ENCODE data around the gene UBASH3B.

Gene UBASH3B

DNA sequence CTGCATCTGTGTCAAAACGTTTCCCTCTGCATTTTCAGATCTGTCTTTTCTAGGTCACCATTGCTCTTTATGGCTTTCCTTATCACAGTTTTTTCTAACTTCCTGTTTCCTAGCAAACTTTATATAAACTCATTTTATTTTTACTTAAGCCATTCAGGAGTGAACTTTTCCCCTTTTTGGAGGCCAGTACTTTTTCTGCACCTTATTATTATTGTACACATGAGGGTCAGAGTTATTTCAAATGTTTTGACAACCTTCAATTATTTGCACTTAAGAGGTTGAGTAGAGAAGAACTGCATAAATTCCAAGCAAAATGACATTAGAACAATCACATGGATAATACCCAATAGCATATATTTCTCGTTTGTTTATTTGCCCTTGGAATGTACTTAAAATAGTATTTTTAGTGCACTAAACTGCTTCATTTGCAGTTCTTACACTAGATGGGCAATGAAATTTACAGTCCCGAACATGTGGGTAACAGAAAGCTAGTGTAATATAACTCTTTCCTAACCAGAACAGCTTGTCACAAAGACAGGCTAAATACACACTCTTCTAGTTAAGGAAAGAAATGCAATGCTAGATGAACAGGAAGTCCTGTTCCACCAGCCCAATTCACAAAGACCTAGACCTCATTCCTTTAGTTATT, 79.5 kb downstream of the UBASH3B start:
- DNase-seq, result no peak

DNA sequence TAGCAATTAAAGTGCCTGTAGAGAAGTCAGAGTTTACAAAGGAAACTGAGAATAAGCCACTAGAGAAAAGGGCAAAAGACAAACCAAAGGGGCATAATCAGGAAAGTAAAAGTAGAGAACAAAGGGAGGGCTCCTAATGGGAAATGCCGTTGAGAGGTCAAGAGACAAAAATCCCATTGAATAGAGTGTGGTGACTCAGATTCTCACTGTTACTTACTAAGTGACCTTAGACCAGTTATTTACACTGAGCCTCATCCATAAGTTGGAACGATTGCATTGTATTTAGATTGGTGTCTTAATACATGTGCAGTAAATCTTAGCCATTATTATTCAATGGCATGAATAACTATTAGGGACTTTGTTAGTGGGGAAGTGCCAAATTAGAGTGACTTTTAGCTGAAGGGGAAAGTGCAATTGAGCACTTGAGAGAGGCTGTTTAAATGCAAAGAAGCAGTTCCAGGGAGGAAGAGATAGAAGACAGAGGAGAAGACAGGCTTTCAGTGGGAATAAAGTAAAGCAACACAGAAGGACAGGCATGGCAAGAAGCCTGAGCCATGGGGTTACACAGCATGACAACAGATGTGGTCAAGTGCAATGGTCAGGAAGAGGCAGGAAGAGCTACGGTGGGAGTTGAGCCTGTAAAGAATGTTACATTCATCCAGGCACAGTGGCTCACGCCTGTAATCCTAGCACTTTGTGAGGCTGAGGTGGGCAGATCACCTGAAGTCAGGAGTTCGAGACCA, 82.6 kb downstream of the UBASH3B start:
- no peak for DNase-seq

DNA sequence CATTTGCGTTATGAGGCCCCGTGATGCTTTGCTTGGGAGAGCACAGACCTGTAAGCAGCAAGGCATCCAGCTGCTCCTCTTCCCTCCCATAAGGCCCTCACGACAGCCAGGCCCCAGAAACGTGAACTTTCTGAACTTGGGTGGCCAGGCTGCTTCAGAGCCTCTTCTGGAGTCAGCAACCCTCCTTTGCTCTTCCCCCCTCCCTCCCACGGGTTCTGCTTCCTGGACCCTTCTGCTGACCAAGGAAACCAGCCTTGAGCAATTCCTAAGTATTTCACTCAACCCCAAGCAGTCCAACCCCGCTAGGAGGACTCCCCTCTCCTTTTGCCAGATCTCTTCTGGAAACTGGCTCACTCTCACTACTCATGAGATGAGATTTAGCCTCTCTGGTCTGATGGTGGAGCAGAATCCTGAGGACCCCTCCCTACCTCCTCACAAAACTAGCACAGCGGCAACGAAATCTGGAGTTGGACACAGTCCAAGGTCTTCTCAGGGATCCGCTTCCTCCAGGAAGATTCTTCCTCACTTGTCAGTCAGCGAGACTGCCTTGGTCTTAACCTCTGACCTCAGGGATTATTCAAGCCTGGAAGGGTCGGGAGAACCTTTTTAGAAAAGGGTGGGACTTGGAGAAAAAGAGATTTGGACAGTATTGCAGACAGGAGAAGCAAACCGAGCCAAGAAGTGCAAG, 86.2 kb downstream of the UBASH3B start:
- DNase-seq, result no peak

DNA sequence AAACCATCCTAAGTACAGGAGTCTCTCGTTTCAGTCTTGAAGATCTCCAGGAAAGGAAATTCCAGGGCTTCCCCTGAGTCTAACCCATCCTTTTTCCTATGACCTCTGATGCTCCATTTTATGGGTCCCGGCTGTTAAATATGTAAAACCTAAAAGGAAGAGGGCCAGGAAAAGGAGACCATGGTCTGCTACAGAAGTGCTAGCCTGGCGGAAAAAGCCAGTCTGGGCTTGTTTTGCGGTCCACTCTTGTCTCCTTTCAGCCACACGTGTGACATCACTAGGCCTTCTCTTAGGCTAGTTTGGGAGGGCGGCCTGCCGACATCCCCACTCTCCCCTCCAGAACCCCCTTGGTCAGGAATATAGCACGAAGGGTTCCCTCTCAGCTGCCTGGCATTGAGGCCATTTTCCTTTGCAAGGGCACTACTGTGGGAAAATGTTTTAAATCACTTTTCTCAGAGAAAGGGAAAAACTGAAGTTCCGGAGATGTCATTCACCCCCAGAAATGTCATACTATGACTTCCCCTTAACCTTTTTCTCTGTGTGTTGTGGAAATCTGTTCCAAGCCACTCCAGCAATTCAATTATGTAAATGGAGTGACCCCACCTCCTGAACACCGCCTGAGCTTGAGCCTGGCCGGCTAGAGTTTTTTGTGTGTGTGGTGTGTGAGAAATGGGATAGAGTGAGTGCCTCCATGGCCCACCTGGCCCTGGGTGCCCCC, 86.9 kb downstream of the UBASH3B start:
- DNase-seq, result no peak

DNA sequence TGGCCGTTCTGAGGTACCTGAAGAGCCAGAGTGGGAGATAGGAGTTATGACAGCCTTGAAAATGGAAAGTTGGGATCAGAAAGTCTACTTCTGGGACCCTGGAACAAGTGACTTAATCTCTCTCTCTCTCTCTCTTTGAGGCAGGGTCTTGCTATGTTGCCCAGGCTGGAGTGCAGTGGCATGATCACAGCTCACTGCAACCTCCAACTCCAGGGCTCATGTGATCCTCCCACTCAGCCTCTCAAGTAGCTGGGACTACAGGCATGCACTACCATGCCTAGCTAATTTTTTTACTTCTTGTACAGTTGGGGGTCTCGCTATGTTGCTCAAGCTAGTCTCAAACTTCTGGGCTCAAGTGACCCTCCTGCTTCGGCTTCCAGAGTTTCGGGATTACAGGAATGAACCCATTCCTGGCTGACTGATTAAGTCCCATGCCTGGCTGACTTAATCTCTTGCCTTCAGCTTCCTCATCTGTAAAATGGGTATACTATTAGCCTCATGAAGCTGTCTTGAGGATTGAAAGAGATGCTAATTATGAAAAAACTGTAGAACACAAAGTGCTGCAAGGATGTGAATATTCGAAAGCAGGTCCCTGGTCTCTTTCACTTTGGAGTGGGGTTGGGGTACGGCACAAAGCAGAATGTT, 87.7 kb downstream of the UBASH3B start:
- no peak for DNase-seq

DNA sequence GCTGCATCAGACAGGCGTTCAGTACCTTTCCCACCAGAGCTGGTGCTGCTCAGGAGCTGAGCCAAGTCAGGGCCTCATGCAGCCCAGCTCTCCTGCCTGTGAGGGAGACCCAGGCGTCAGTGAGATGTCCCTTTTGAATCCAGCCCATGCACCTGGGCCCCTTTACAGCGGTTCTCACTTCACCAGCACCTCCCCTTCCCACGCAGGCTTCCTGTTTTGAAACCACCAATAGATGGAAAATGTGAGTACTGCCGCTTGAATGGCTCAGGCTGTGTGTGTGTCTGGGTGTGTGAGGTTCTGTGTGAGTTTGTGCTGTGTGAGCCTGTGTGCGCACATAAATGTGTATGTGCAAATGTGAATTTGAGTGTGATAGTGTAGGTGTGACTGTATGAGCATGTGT, 88.4 kb downstream of the UBASH3B start:
- no peak for DNase-seq

DNA sequence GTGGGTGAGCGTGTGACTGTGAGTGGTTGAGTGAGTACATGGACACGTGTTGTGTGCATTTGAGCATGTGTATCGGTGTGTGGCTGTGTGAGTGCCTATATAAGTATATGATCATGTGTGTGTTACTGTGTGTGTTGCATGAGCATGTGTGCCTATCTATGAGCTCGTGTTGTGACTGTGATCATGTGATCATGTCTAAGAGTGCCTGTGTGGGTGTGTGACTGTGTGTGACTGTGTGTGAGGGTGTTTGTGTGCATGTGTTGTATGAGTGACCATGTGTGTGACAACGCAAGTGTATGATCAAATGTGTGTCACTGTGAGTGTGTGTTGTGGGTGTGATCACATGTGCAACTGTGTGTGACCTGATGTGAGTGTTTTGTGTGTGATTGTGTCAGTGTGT, 88.8 kb downstream of the UBASH3B start:
- DNase-seq, result no peak

DNA sequence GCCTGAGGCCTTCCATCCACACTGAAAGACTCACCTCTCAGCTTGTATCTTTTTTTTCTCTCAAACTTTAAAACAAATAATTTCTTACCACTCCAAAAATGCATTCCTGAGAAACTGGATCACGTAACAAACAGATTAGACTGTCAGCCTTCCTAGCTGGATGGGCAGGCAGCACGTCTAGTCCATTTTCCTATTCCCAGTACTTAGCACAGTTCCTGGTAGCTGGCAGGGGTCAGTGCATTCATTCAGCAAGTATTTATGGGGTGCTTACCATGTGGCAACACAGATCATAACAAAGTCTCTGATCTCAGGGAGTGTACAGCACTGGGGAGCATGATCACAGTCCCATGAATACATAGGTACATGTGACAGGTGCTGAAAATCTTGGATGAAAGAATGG, 89.6 kb downstream of the UBASH3B start:
- no peak for DNase-seq

DNA sequence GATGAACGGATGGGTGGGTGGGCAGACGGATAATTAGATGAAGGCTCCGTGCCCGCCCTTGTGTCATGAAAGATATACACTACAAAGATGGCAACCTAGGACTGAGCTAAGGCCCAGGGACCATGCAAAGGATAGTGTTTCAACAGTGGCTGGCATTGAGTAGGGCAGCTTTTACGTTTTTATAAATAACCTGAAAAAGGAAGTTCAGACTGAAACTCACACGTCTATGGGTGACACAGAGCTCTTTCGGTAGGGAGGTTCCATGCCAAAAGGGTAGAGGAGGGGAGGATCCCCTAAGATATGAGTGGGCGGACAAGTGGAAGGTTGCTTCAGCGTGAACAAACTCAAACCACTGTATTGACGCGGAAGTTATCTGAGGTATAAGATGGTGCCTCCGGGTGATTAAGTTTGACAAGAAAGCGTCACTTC, 90.5 kb downstream of the UBASH3B start:
- no peak for DNase-seq

DNA sequence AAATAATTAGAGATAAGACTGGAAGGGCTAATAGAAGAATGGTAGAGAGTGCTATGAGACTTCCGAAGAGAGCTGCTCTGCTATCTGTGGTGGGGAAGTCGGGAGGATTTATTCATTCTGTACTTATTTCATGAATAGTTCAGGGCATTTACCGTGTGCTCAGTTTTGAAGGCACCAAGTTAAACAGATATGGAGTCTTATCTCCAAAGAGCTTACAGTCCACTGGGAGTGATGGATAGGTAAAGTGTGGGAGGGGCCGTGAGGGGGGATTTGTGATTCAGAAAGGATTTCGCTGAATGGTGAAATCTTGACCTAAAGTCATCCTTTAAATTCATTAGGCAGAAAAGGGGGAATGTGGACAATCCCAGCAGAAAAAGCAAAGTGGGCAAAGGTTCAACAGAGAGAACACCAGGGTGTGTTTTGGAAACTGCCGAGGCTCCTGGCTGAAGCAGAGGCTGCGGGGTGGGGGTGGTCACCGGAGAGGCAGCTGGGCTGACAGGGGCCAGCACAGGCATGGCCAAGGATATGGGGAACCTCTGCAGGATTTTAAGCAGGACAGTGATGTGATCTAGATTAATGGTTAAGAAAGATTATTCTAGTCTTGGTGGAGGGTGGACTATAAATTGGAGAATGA, 91.2 kb downstream of the UBASH3B start:
- DNase-seq, result no peak

DNA sequence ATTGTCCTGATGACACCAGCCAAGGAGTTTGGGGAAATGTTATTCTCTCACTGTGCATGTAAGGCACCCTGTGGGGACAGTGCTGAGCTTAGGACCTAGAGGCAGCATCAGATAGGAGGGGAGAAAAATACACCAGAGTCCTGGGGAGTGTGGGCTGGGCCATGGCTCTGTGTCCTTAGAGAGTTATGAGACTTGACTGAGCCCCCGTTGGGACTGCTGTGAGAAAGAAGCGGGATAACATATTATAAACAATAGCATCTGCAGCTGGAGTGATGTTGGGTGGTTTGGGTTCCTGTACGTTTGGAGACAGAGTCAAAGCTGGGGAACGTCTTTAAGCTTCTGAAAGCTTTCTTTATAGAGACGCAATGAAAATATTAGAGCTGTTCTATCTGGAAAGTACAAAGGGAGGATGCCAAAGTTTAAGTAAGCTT, 91.8 kb downstream of the UBASH3B start:
- no peak for DNase-seq

DNA sequence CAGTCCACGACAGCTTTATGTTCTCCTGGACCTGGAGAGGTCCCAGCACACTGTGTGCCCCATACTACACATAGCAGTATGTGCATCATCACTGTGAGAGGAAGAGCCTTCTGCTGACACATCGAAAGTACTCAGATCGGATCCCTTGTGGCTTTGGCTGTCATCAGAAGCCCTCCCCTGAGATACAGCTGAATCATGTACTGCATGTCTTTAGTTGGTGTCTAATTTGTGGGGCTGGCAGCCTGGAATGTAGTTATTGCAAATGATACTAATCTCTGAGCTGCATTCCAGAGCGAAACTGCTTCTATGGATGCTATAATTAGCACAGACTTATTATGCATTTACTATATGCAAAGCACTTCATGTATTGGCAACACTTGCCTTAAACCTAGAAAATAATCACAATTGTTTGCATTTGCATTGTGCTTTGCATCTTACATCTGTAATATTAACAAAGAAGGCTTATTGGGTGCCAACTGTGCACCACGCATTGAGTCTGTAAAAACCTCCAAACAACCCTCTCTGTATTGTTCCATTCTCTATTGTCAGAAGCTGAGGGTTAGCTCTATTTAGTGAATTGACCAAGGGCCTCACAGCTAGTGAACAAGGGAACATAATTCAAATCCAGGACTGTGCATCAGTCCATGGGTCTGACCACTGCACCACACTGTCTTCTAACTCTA, 93.6 kb downstream of the UBASH3B start:
- no peak for DNase-seq

DNA sequence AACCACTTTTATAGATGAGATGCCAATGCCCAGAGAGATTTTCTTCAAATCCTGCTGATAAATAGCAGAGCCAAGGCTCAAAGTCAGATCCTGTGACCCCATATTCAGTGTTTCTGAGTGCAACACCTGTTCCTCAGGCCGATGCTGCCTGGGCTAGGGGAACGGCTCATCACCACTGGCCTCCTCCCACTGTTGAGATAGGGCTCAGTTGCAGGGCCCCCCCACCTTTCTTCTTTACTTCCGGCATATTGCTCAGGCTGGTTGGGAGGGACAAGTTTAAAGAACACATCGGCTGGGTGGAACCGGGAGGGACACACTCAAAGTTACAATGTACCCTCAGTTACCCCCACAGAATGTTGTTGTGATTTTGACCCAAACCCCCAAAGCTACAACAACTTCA, 94.5 kb downstream of the UBASH3B start:
- no peak for DNase-seq

DNA sequence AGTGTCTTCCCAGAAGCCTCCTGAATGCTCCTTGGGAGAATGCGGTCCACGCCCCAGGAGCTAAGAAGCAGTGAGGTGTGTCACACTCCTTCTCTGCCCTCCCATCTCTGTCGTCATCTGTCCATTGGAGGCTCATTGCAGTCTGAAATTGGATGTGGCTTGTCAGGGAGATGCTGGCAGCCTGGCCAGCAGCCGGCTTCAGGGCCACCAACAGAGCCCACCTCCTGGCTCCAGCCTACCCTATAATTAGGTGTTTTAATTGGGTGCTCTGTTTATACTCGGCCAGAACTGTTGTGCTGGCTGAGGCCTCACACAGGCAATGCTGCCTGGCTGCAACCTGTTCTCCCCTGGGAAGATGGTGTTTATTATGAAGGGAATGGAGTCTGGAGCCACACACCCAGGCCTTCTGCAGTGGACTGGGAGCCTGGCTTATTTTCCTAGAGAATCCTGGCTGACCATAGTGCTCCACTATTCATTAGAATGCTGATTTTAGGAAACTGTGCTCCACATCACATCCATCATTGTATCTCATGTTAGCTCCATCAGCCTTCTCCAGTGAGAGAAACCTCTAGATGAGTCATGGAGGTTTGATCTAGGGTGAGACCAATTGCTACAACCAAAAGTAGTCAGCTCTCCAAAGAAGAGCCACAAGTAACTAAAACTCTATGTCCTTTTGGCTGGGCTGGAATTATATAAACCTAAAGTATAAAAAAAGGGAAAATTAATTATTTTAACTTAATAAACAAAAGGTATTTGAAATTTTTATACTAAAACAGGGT, 96.0 kb downstream of the UBASH3B start:
- DNase-seq, result no peak

DNA sequence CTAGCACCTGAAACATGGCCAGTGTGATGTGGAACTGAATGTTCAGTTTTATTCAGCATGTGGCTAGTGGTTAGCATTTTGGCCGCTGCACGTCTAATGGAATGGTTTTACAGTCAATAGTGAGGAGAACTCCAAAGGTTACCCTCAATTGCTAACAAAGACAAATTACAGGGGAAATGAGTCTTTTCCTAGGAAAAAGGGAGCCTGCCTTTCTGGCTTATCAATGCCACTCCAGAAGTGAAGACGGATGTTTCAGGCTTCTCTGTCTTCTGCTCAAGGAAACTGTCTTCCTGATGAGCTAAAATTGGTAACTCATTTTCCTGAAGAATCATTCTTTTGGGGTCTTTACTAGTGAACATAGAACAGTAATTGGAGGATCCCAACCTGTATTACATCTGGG, 98.5 kb downstream of the UBASH3B start:
- no peak for DNase-seq

DNA sequence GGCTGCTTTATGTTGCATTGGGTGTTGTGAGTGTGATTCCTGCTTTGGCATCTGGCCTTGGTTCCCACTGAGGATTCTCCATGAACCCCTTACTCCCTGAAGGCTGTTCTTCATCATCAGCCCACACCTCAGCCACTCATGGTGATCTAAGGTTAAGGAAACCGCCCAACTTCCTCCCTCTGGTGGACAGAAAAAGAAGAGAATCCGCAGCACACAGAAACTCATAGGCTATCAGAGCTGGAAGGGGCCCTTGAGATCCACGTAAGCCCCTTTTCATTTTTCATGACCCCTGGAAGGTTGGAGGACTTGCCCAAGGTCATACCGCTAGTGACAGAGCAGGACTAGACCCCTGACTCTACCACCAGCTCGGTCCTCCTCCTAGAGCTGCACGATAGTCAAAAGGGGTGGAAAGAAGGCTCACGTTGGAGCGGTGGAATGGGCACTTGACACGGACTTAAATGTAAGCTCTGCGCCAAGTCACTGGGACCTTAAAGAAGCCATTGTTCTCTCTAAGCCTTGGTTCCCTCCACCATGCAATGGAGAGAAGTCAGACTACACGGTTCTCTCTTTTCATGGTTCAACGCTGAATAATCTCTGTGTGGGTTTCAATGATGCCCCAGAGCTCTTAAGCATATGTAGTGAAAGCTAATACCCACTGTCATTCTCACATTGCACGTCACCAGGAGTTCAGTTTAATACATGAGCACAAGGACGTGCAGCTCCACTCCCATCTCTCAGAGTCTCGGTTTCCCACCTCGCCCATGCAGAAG, 99.2 kb downstream of the UBASH3B start:
- DNase-seq, result peak; percentile 32

DNA sequence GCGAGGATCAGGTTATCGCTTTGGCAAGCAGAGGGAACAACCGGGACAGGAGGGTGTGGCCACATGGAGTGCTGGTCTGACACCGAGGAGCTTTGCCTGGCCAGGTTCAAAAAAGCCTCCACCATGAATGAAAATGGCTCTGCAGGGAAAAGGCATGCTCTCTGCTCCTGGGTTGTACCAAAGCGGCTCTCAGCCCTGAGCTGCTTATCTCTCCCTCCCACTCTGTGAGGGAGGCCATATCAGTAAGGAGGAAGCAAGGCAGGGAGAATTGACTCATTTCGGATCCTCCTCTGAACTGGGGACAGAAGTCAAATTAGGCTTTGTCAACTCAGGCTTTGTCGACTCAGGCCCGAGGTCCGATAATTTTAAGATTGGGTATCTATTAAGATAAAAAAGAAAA, 99.9 kb downstream of the UBASH3B start:
- DNase-seq, result no peak

DNA sequence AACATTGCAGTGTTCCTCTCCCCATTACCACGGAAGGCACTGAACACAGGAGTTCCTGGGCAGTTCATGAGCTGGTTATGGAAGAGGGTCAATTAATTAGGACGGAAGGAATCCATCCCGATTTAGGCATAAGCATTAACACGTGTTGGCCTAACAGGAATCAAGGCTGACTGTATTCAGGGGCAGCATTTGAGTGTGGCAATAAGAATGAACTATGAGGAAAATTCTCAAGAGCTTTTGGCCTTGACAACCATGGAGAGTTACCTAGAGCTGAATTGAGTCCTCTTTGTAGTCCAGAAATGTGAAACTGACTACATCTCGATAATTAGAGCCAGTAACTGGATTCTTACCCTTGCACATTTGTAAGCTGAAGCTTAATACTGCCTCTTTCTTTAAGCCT, 100.4 kb downstream of the UBASH3B start:
- DNase-seq, result no peak

DNA sequence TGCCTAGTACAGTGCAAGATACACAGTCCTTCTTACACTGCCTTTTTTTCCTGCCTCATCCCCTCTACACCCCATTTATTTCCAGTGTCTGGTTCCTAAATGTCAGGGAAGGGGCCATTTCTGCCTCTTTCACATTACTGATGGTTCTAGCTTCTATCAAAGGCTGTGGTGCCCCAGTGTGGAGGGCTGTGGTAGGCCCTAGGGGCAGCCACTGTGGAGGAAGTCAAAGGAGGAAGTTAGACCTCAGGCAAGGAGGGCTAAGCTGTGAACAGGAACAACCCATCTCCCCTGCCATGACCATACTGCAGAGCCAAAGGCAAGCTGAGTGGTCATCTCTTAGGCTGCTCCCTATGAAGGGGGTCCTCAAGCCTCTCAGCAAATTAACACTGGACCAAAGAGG, 100.9 kb downstream of the UBASH3B start:
- DNase-seq, result no peak

DNA sequence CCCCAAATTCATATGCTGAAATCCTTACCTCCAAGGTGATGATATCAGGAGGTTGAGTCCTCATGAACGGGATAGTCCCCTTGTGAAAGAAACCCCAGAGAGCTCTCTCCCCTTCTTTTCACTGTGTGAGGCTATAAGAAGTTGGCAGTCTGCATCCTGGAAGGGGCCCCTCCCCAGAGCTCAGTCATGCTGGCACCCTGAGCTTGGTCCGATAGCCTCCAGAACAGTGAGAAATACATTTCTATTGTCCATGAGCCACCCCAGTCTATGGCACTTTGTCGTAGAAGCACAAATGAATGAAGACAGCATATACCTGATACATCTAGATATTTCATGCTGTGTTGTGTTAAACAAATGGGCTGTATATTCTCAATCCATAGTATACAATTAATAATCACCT, 101.7 kb downstream of the UBASH3B start:
- DNase-seq, result no peak

All from DMS53 (cell line).